ENCODE measurements around the gene KIAA1755.

Gene KIAA1755

DNA sequence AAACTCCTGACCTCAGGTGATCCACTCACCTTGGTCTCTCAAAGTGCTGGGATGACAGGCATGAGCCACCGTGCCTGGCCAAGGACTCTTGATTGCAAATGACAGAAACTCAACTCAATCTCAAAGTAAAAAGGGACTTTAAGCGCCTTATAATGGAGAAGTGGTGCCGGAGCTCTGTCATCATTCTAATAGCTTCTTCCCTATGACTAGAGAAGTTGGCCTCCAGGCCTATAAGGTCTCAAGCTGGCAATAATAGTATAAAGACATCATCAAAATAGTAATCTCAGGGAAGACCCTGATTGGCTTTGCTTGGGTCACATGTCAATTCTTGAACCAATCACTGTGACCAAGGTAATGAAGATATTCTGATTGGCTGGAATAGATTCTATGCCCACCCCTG is 8.5 kb upstream of the KIAA1755 start:
- Histone ChIP-seq H3K27me3 (ENCODE audit: low read depth, low read length) (peaks cover 51% of the 10 kb centered on the region), H3K36me3 (replicated peaks; ENCODE audit: low read depth, low read length) (no peaks in the 10 kb centered on the region), H3K9me3 (ENCODE audit: insufficient read depth, low read length) (no peaks in the 10 kb centered on the region), H3K27ac (ENCODE audit: low read length) (no peak overlapping the region), H3K4me2 (ENCODE audit: low read length) (no peak overlapping the region), H3K4me1 (ENCODE audit: low read length) (no peaks in the 10 kb centered on the region), H3K9ac (ENCODE audit: low read length) (no peak overlapping the region), H3K4me3 (ENCODE audit: low read length) (no peak overlapping the region), H2AFZ (ENCODE audit: low read depth, low read length) (no peak overlapping the region), H4K20me1 (ENCODE audit: insufficient read depth, low read length) (no peaks in the 10 kb centered on the region), H3K79me2 (ENCODE audit: low read length) (no peaks in the 10 kb centered on the region)
- no peak for TF ChIP-seq CTCF (IDR thresholded peaks at IDR 0.05; ENCODE audit: low read depth, low read length)

- no peak overlapping the region for H3K9ac ChIP-seq (ENCODE audit: low read length)
- H3K4me2 ChIP-seq (ENCODE audit: low read length), result no peak overlapping the region
- H3K4me3 ChIP-seq (ENCODE audit: low read length), result no peak overlapping the region
- peaks cover 56% of the 10 kb centered on the region for H3K27me3 ChIP-seq (ENCODE audit: low read depth, low read length)
- no peaks in the 10 kb centered on the region for H3K9me3 ChIP-seq (ENCODE audit: insufficient read depth, low read length)
- H3K79me2 ChIP-seq (ENCODE audit: low read length), result no peaks in the 10 kb centered on the region
- H3K27ac ChIP-seq (ENCODE audit: low read length), result no peak overlapping the region
- TF ChIP-seq EZH2phosphoT487 (IDR thresholded peaks at IDR 0.05; ENCODE audit: low read depth) (no peak), CTCF (IDR thresholded peaks at IDR 0.05; ENCODE audit: low read depth, low read length) (no peak)
- no peaks in the 10 kb centered on the region for H3K4me1 ChIP-seq (ENCODE audit: low read length)
- no peak overlapping the region for H2AFZ ChIP-seq (ENCODE audit: low read depth, low read length)
- H3K36me3 ChIP-seq (replicated peaks; ENCODE audit: low read depth, low read length), result no peaks in the 10 kb centered on the region
- no peaks in the 10 kb centered on the region for H4K20me1 ChIP-seq (ENCODE audit: insufficient read depth, low read length)
These were observed 7.5 kb upstream of the KIAA1755 start for GRCh38 chr20:38267901-38268514.

GRCh38 chr20:38267296-38267695 is 6.8 kb upstream of the KIAA1755 start:
- no peaks in the 10 kb centered on the region for H3K9me3 ChIP-seq (ENCODE audit: insufficient read depth, low read length)
- H3K4me1 ChIP-seq (ENCODE audit: low read length), result no peaks in the 10 kb centered on the region
- no peak overlapping the region for H3K9ac ChIP-seq (ENCODE audit: low read length)
- no peak overlapping the region for H3K4me2 ChIP-seq (ENCODE audit: low read length)
- no peaks in the 10 kb centered on the region for H4K20me1 ChIP-seq (ENCODE audit: insufficient read depth, low read length)
- no peak overlapping the region for H2AFZ ChIP-seq (ENCODE audit: low read depth, low read length)
- H3K27me3 ChIP-seq (ENCODE audit: low read depth, low read length), result peaks cover 58% of the 10 kb centered on the region
- TF ChIP-seq CTCF (IDR thresholded peaks at IDR 0.05; ENCODE audit: low read depth, low read length), result no peak
- no peak overlapping the region for H3K27ac ChIP-seq (ENCODE audit: low read length)
- no peak overlapping the region for H3K4me3 ChIP-seq (ENCODE audit: low read length)
- H3K79me2 ChIP-seq (ENCODE audit: low read length), result no peaks in the 10 kb centered on the region
- no peaks in the 10 kb centered on the region for H3K36me3 ChIP-seq (replicated peaks; ENCODE audit: low read depth, low read length)

DNA sequence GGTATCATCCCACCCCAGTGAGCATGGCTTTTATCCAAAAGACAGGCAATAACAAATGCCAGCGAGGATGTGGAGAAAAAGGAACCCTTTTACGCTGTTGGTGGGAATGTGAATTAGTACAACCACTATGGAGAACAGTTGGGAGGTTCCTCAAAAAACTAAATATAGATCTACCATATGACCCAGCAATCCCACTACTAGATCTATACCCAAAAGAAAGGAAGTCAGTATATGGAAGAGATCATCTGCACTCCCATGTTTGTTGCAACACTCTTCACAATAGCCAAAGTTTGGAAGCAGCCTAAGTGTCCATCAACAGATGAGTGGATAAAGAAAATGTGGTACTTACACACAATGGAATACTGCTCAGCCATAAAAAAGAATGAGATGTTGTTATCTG is 5.9 kb upstream of the KIAA1755 start:
- Histone ChIP-seq H3K4me2 (ENCODE audit: low read length) (no peak overlapping the region), H3K79me2 (ENCODE audit: low read length) (no peaks in the 10 kb centered on the region), H3K36me3 (replicated peaks; ENCODE audit: low read depth, low read length) (no peaks in the 10 kb centered on the region), H3K27ac (ENCODE audit: low read length) (no peak overlapping the region), H3K27me3 (ENCODE audit: low read depth, low read length) (peaks cover 54% of the 10 kb centered on the region), H3K4me1 (ENCODE audit: low read length) (no peaks in the 10 kb centered on the region), H4K20me1 (ENCODE audit: insufficient read depth, low read length) (no peaks in the 10 kb centered on the region), H3K4me3 (ENCODE audit: low read length) (no peak overlapping the region), H3K9me3 (ENCODE audit: insufficient read depth, low read length) (no peaks in the 10 kb centered on the region), H3K9ac (ENCODE audit: low read length) (no peak overlapping the region), H2AFZ (ENCODE audit: low read depth, low read length) (no peak overlapping the region)
- TF ChIP-seq CTCF (IDR thresholded peaks at IDR 0.05; ENCODE audit: low read depth, low read length) (no peak), EZH2phosphoT487 (IDR thresholded peaks at IDR 0.05; ENCODE audit: low read depth) (no peak)
